Vagina (tissue), 2 donors: Measurements from ENCODE around the gene TRPV5. TPM values are rescaled to one million over a fixed set of nuclear protein-coding genes. Genes with fewer than 3 reads are reported as not detected.

Experiments used
- DNase-seq, 2 donors: peaks; one replicate each; pipeline ENCODE4 v3.0.0-alpha.2; 2017; ENCODE audit errors: extremely low spot score in 2 of 2
- H3K27ac ChIP-seq: fragments of 200-600 bp; sonication (generic); one replicate; pipeline ENCODE4 v1.5.1; 2019
- H3K27me3 ChIP-seq: fragments of 200-600 bp; sonication (generic); one replicate; pipeline ENCODE4 v1.5.1; 2019
- H3K36me3 ChIP-seq, 2 donors: fragments of 200-600 bp; sonication (generic); one replicate each; pipeline ENCODE4 v1.5.1; 2017 to 2019
- H3K4me1 ChIP-seq: fragments of 200-600 bp; sonication (generic); one replicate; pipeline ENCODE4 v1.5.1; 2019
- H3K4me3 ChIP-seq, 2 donors: fragments of 200-600 bp; sonication (generic); 1 replicate in 1 of 2; 2 replicates in 1 of 2; pipeline ENCODE4 v1.5.1; 2016 to 2019
- H3K9me3 ChIP-seq: fragments of 200-600 bp; sonication (generic); one replicate; pipeline ENCODE4 v1.5.1; 2019
- POLR2A ChIP-seq, 2 donors: fragments of 450-650 bp; IDR thresholded peaks; one replicate each; pipeline ENCODE4 v1.6.1; 2017; ENCODE audit warnings: antibody characterized with exemption in 2 of 2, mild to moderate bottlenecking in 2 of 2, moderate library complexity in 2 of 2
- POLR2AphosphoS5 ChIP-seq, 2 donors: sonication (generic); formaldehyde crosslinking; IDR thresholded peaks; one replicate each; pipeline ENCODE4 v1.9.0; 2017; ENCODE audit warnings: antibody characterized with exemption in 2 of 2, mild to moderate bottlenecking in 2 of 2, low read depth in 1 of 2; ENCODE audit not compliant: insufficient read depth in 1 of 2
- intact Hi-C: fragments of 100-400 bp; cut with DNase I; formaldehyde crosslinking; loops from one replicate; pipeline ENCODE4 v1.15.1; 2023
- total RNA-seq: library from RNA; depleted of rRNA; stranded (reverse); fragments of >200 nt; gene quantifications from one replicate; pipeline ENCODE4 v1.2.3, GENCODE V29; 2016
- TF ChIP-seq, protein P1 (sequence below), 3 experiments: fragments of 450-650 bp in 2 of 3; fragments of 200-600 bp in 1 of 3; sonication (generic) in 1 of 3; IDR thresholded peaks; one replicate each; pipeline ENCODE4 v1.5.1; 2017 to 2019; ENCODE audit warnings: antibody characterized with exemption in 3 of 3, mild to moderate bottlenecking in 2 of 3, moderate library complexity in 2 of 3

Gene TRPV5
- total RNA-seq, 1 donor from 2014 or later = not detected

DNA sequence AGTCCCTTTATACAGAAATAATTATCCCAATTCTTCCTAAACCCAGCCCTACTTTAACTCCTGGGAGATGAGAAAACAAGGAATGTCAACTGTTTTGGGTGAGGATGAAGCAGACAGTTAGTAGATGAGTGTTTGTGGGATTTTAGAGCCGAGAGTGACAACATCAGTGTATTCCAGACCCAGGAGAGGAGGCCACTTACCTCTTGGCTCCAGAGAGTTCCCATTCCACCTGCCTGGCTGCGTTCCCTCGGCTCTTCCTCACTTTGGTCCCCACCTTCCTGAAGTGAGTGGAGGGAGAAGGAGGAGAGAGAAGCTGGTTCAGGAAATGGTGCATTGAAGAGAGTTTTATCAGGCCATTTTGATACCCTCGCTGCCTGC lies 28.0 kb upstream of the TRPV5 start:
- H3K36me3 ChIP-seq = no peaks in the 10 kb centered on the region
- TF ChIP-seq POLR2A (IDR thresholded peaks at IDR 0.05) = no peak
- TF ChIP-seq POLR2AphosphoS5 (IDR thresholded peaks at IDR 0.05; ENCODE audit: insufficient read depth in 1 of 2, low read depth in 1 of 2) = no peak
- TF ChIP-seq, protein P1, sequence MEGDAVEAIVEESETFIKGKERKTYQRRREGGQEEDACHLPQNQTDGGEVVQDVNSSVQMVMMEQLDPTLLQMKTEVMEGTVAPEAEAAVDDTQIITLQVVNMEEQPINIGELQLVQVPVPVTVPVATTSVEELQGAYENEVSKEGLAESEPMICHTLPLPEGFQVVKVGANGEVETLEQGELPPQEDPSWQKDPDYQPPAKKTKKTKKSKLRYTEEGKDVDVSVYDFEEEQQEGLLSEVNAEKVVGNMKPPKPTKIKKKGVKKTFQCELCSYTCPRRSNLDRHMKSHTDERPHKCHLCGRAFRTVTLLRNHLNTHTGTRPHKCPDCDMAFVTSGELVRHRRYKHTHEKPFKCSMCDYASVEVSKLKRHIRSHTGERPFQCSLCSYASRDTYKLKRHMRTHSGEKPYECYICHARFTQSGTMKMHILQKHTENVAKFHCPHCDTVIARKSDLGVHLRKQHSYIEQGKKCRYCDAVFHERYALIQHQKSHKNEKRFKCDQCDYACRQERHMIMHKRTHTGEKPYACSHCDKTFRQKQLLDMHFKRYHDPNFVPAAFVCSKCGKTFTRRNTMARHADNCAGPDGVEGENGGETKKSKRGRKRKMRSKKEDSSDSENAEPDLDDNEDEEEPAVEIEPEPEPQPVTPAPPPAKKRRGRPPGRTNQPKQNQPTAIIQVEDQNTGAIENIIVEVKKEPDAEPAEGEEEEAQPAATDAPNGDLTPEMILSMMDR (IDR thresholded peaks at IDR 0.05) = no peak

DNA sequence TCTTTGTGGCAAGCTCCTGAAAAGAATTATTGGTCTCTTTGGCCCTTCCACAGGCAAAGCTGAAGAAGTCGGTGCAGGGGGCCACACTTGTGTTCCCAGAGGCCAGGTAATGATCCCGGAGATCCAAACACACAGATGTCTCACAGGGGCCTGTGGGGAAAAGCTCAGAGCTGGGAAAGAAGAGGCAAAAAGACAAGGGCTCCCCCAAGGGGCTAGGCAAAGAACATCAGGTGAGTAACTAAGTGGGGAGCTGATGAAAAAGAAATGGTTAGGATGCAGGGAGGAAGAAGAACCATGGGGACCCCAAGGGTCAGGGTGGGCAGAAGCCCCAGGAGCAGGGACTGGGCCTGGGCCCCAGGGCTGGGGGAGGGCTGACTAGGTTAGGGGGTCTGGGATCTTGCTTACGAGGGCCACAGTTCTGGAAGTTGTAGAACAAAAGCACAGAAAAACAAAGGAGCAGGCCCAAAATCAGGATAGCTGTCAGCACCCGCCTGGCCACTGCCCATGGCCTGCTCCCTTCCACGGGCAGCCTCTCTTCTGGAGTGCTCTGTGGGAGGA lies 27.5 kb upstream of the TRPV5 start:
- Histone ChIP-seq H3K36me3 (no peaks in the 10 kb centered on the region), H3K4me1 (no peaks in the 10 kb centered on the region), H3K9me3 (no peaks in the 10 kb centered on the region), H3K4me3 (no peak overlapping the region), H3K27ac (no peak overlapping the region), H3K27me3 (no peaks in the 10 kb centered on the region)
- intact Hi-C loops = no loop called here
- TF ChIP-seq POLR2AphosphoS5 (IDR thresholded peaks at IDR 0.05; ENCODE audit: insufficient read depth in 1 of 2, low read depth in 1 of 2) (no peak), POLR2A (IDR thresholded peaks at IDR 0.05) (no peak)
- TF ChIP-seq, protein P1 (IDR thresholded peaks at IDR 0.05) = no peak
- DNase-seq = no peak

More for the DNA sequence above, 28.0 kb upstream of the TRPV5 start:
- no peak overlapping the region for H3K4me3 ChIP-seq
- no peaks in the 10 kb centered on the region for H3K27me3 ChIP-seq
- no peaks in the 10 kb centered on the region for H3K4me1 ChIP-seq
- no peak for DNase-seq
- no peak overlapping the region for H3K27ac ChIP-seq
- H3K9me3 ChIP-seq = no peaks in the 10 kb centered on the region
- intact Hi-C loops = no loop called here

DNA sequence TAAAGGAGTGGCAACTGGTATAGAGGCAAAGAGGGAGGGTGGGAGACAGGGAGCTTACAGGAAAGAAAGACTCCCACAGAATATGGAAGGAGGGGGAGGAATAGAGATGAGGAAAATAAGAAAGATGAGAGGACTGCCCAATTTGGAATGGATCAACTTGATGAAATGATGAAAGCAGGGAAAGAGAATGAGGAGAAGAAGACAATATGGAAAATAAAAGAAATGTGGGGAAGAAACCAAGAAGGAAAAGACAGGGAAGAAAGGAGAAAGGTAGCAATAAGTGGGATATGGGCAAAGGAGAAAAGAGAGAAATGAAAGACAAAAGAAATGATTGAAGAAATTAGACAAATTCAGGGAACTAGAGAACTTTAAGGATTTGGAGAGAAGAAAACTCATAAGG lies 25.7 kb upstream of the TRPV5 start:
- no peak overlapping the region for H3K4me3 ChIP-seq
- no peaks in the 10 kb centered on the region for H3K36me3 ChIP-seq
- H3K27me3 ChIP-seq = no peaks in the 10 kb centered on the region
- no peaks in the 10 kb centered on the region for H3K9me3 ChIP-seq
- intact Hi-C loops = no loop called here
- TF ChIP-seq POLR2A (IDR thresholded peaks at IDR 0.05) = no peak
- TF ChIP-seq, protein P1 (IDR thresholded peaks at IDR 0.05) = no peak
- TF ChIP-seq POLR2AphosphoS5 (IDR thresholded peaks at IDR 0.05; ENCODE audit: insufficient read depth in 1 of 2, low read depth in 1 of 2) = no peak
- H3K27ac ChIP-seq = no peak overlapping the region
- no peaks in the 10 kb centered on the region for H3K4me1 ChIP-seq
- no peak for DNase-seq

DNA sequence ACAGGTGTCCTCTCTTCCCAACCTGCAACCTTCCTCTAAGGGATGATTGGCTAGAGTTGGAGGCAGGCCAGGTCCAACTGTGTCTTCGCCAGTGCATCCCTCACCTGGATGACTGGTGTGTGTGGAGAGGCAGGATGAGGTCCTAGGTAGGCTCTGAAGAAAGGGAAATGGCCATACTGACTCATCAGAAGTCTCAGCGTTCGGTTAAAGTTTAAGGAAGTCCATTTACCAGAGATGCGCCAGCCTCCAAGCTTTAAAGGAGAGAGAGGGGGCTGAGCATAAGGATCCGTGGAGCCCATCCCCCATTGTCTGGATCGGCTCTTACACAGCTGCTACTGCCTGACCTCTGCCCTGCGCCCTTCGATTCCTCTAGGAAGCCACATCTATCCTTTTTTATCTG lies 24.2 kb upstream of the TRPV5 start:
- no peaks in the 10 kb centered on the region for H3K4me1 ChIP-seq
- H3K9me3 ChIP-seq = no peaks in the 10 kb centered on the region
- H3K27me3 ChIP-seq = no peaks in the 10 kb centered on the region
- intact Hi-C loops = no loop called here
- H3K27ac ChIP-seq = no peak overlapping the region
- TF ChIP-seq, protein P1 (IDR thresholded peaks at IDR 0.05) = no peak
- no peak for TF ChIP-seq POLR2AphosphoS5 (IDR thresholded peaks at IDR 0.05; ENCODE audit: insufficient read depth in 1 of 2, low read depth in 1 of 2)
- TF ChIP-seq POLR2A (IDR thresholded peaks at IDR 0.05) = no peak
- no peak overlapping the region for H3K4me3 ChIP-seq
- H3K36me3 ChIP-seq = no peaks in the 10 kb centered on the region
- no peak for DNase-seq

DNA sequence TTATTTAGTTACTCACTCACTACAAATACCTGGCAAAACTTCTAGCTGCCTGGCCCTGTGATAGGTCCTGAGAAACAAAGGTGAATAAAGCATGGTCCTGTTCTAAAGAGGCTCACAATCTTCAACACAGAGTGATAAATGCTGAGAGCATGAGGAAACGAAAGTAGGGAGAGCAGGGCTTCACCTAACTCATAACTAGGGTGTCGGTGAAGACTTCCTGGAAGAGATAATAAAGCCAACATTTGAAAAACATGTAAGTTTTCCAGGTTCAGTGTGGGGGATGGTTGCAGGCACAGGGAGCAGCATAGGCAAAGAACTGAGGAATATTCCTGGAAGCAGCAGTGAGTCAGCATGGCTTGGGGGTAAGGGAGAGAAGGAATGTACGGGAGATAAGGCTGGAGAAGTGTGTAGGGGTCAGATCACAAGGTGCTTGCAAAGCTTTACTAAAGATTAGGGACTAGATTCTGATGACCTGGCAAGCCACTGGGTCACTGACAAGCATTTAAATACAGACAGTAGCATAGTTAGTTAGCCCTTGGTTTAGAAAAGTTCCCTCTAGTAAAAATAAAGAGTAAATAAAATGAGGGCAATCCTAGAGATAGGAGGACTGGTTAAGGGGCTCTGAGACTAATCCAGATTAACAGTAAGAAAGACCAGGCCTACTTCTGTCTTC lies 23.5 kb upstream of the TRPV5 start:
- H3K27me3 ChIP-seq = no peaks in the 10 kb centered on the region
- no peak overlapping the region for H3K4me3 ChIP-seq
- no peaks in the 10 kb centered on the region for H3K4me1 ChIP-seq
- no peak for DNase-seq
- H3K9me3 ChIP-seq = no peaks in the 10 kb centered on the region
- no peak overlapping the region for H3K27ac ChIP-seq
- intact Hi-C loops = no loop called here
- H3K36me3 ChIP-seq = no peaks in the 10 kb centered on the region
- TF ChIP-seq POLR2A (IDR thresholded peaks at IDR 0.05) (no peak), POLR2AphosphoS5 (IDR thresholded peaks at IDR 0.05; ENCODE audit: insufficient read depth in 1 of 2, low read depth in 1 of 2) (no peak)
- TF ChIP-seq, protein P1 (IDR thresholded peaks at IDR 0.05) = no peak
